A549 treated with AZD9567 at 1 μM for 4 hours (cell line): ENCODE data around the gene HVCN1. TPM values are rescaled to one million over a fixed set of nuclear protein-coding genes. Genes with fewer than 3 reads are reported as not detected.

Experiments used
- total RNA-seq: library from RNA; stranded (reverse); fragments of 200-300 nt; extraction: Qiagen RNA extraction; gene quantifications from 5 replicates; pipeline ENCODE4 v1.2.3, GENCODE V29; 2022; ENCODE audit not compliant: insufficient read depth

Gene HVCN1
- total RNA-seq: 0.69 to 0.88 TPM (median 0.77 TPM) in 4 of 5 replicates, not detected in the other

GRCh38 chr12:110688446-110689280 is at the start of gene HVCN1:
HVCN1 (minus strand) TSS chr12:110689115; CDS start chr12:110683245, 5,870 bp downstream.

GRCh38 chr12:110613771-110614684 is 74.9 kb downstream of the HVCN1 start, which contains the start of gene TCTN1:
TCTN1 (plus strand) TSS chr12:110614129; CDS start chr12:110614183, 54 bp downstream.

Other genes with a start within 250 kb of the HVCN1 start
- gene ARPC3, start 238.8 kb downstream of the HVCN1 start, total RNA-seq: 434 to 614 TPM (median 442 TPM) in 5 replicates
- 18.4 to 37.3 TPM (median 35.8 TPM) in 5 replicates for gene GPN3, start 220.9 kb downstream of the HVCN1 start, total RNA-seq
- 14.0 to 21.0 TPM (median 19.4 TPM) in 5 replicates for gene FAM216A, start 220.3 kb downstream of the HVCN1 start, total RNA-seq
- gene VPS29, start 187.0 kb downstream of the HVCN1 start, total RNA-seq: 145 to 192 TPM (median 154 TPM) in 5 replicates
- gene RAD9B, start 186.8 kb downstream of the HVCN1 start, total RNA-seq: 0.26 to 0.40 TPM (median 0.32 TPM) in 4 of 5 replicates, not detected in the other
- gene PPTC7, start 105.8 kb downstream of the HVCN1 start, total RNA-seq: 21.4 to 29.7 TPM (median 26.7 TPM) in 5 replicates
- 17.9 to 33.0 TPM (median 31.7 TPM) in 5 replicates for gene TCTN1, start 75.0 kb downstream of the HVCN1 start, total RNA-seq
- gene PPP1CC, start 53.8 kb upstream of the HVCN1 start, total RNA-seq: 144 to 157 TPM (median 146 TPM) in 5 replicates
- gene CCDC63, start 157.9 kb upstream of the HVCN1 start, total RNA-seq: 0.05 TPM in 1 of 5 replicates, not detected in the others
- gene MYL2, start 231.5 kb upstream of the HVCN1 start, total RNA-seq: 0.35 to 0.70 TPM (median 0.43 TPM) in 4 of 5 replicates, not detected in the other